ENCODE results near the gene MAP2. TPM values are rescaled to one million over a fixed set of nuclear protein-coding genes. Genes with fewer than 3 reads are reported as not detected.

Gene MAP2
- total and polyA plus RNA-seq, 10 of the 15 experiments (the other 5 are each of a cell fraction or from before 2014, with no cell fraction given), result 0.01 TPM; not detected in 9

GRCh38 chr2:209685963-209686362 lies 262.1 kb downstream of the MAP2 start:
- Histone ChIP-seq H3K4me1 (ENCODE audit: control insufficient read depth, insufficient read depth, low read length) (no peaks in the 10 kb centered on the region), H3K4me2 (ENCODE audit: control insufficient read depth, insufficient read depth) (no peak overlapping the region), H3K36me3 (ENCODE audit: control insufficient read depth in 2 of 2, insufficient read depth in 2 of 2, low read length in 1 of 2) (no peaks in the 10 kb centered on the region), H2AFZ (ENCODE audit: control insufficient read depth, low read depth, low read length) (no peak overlapping the region), H3K9ac (ENCODE audit: control insufficient read depth, insufficient read depth, low read length) (no peak overlapping the region), H3K79me2 (ENCODE audit: control insufficient read depth, insufficient read depth, low read length) (no peaks in the 10 kb centered on the region), H3K9me3 (replicated peaks; ENCODE audit: control insufficient read depth, insufficient read depth, low read length) (no peaks in the 10 kb centered on the region), H4K20me1 (ENCODE audit: control insufficient read depth, insufficient read depth) (no peaks in the 10 kb centered on the region), H3K27me3 (replicated peaks in 1 of 2; ENCODE audit: control insufficient read depth in 2 of 2, insufficient read depth in 2 of 2, low read length in 1 of 2) (no peaks in the 10 kb centered on the region; a peak in 1 of 4 replicates), H3K4me3 (no peak overlapping the region), H3K27ac (ENCODE audit: control insufficient read depth, insufficient read depth) (no peak overlapping the region)
- no peak for DNase-seq (ENCODE audit: low read depth, low spot score)
- CTCF ChIA-PET, result no interaction called here
- RAD21 ChIA-PET (ENCODE audit: unreplicated experiment), result no interaction called here
- POLR2A ChIA-PET, result no interaction called here
- ATAC-seq, result no peak
- intact Hi-C loops (cut with micrococcal nuclease; ENCODE audit: unreplicated experiment), result no loop called here
- no peak for TF ChIP-seq KLF5 (IDR thresholded peaks at IDR 0.05; ENCODE audit: partially characterized antibody)
- no peak for TF ChIP-seq ZNF24 (IDR thresholded peaks at IDR 0.05)
- TF ChIP-seq NFIC (IDR thresholded peaks at IDR 0.05; ENCODE audit: low read depth, low read length), result no peak
- TF ChIP-seq TCF12 (IDR thresholded peaks at IDR 0.05; ENCODE audit: low read depth, low read length), result no peak
- no peak for TF ChIP-seq REST (IDR thresholded peaks at IDR 0.05; ENCODE audit: low read depth, low read length)
- TF ChIP-seq MTA3 (IDR thresholded peaks at IDR 0.05; ENCODE audit: borderline replicate concordance, low read length), result no peak
- TF ChIP-seq PBX3 (IDR thresholded peaks at IDR 0.05; ENCODE audit: insufficient replicate concordance, low read depth, low read length), result no peak
- no peak for TF ChIP-seq TBL1XR1 (IDR thresholded peaks at IDR 0.05; ENCODE audit: low read depth, low read length)
- no TSS peak for BruUV-seq (replicated peaks)
- WGBS (ENCODE audit: insufficient coverage, insufficient replicate concordance, low lambda C conversion rate, missing lambda C conversion rate), result 58% methylated on average over 4 of the region's 4 CpGs
- in situ Hi-C loops (cut with MboI), result no loop called here
- SMC1A ChIA-PET (ENCODE audit: uncharacterized antibody, unreplicated experiment), result no interaction called here
- no peak for FAIRE-seq

Measured in GM12878 (cell line).